Activated T-helper 9 cell treated with anti-CD3 and anti-CD28 coated beads, Interleukin-2, amount 50 U/mL, for 16 hours (primary cell): ENCODE measurements around the gene POU2F1.

Experiments
- DNase-seq: peaks from one replicate; pipeline ENCODE4 v3.0.0-alpha.2; 2020; ENCODE audit warnings: low read depth

Gene POU2F1

GRCh38 chr1:167442854-167443565 lies 222.3 kb downstream of the POU2F1 start:
- DNase-seq: no peak

DNA sequence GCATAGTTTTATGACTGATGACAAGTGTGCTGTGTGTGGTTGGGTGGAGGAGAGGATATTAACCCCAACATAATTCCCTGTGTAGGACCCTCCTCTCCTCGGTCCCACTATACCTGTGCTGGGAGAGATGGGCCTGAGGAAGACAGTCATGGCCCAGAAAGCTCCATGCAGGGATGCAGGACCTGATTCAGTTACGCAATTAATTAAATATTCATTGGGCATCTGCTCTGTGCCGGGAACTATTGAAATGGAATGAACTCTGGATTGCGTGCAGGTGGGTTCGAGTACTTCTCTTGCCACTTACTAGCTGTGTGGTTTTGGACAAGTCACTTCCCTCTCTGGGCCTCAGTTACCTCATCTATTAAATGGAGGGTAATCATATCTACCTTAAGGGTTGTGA lies 223.1 kb downstream of the POU2F1 start:
- no peak for DNase-seq

GRCh38 chr1:167446966-167447365 lies 226.3 kb downstream of the POU2F1 start:
- no peak for DNase-seq

- DNase-seq: peak; percentile 56
Observed at GRCh38 chr1:167447521-167448136, 226.9 kb downstream of the POU2F1 start.

DNA sequence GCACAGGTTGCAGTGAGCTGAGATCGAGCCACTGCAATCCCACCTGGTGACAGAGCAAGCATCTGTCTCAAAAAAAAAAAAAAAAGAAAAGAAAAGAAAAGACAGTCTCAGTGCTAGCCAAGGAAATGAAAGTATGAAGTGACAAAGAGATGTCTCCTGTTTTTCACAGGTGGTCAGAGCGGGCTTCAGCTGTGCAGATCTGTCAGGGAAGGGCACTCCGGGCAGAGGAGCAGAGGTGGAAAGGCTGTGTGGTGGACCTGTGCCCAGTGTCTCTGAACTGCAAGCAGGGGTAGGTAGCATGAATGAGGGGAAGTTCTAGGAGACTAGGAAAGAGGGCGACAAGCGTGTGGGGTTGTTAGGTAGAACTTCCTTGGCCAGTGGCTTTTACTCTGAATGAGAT lies 230.2 kb downstream of the POU2F1 start:
- DNase-seq: no peak

- no peak for DNase-seq
Observed at GRCh38 chr1:167452483-167452882, 231.8 kb downstream of the POU2F1 start.

DNA sequence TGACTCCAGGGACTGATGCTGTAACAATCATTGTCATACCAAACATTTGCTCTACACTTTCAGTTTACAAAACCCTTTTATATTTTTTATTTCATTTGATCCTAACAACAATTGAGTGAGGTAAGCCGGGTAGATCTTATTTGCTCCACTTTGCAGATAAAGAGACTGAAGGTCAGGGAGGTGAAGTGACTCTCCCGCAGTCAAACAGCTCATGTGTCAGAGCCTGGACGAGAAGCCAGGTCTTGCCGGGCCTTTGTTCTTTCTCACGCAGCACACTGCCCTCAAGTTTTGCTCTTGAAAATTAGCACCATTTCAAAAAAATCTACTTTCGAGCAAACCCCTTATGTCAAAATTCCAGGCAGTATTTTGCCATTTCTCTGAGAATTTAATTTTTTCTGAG lies 232.4 kb downstream of the POU2F1 start:
- no peak for DNase-seq

DNA sequence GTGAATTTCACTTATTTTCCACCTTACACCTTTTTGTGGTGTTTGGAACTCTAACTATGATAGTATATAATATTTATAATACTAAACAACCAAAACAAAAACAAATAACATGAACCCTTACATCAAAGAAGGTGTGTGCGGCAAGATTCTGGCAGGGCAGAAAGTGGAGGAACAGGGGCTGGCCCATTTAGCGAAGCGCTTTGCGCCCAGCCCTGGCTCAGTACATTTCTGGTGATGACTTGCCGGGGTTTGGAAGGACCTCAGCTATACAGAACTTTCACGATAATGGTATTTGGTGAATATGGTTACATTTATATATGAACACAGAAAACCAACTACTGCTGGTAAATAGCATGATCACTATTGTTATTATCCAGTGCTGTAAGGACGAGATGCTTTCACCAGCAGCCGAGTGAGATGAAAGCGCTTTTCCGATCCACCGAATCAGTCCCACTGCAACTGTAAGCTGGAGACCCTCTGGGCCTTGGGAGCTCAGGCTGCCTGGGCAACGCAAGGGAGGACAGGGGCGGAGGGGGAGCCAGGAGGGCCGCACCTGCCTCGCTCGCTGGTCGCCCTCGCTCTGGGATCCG lies 233.7 kb downstream of the POU2F1 start:
- DNase-seq: peak; percentile 25

DNA sequence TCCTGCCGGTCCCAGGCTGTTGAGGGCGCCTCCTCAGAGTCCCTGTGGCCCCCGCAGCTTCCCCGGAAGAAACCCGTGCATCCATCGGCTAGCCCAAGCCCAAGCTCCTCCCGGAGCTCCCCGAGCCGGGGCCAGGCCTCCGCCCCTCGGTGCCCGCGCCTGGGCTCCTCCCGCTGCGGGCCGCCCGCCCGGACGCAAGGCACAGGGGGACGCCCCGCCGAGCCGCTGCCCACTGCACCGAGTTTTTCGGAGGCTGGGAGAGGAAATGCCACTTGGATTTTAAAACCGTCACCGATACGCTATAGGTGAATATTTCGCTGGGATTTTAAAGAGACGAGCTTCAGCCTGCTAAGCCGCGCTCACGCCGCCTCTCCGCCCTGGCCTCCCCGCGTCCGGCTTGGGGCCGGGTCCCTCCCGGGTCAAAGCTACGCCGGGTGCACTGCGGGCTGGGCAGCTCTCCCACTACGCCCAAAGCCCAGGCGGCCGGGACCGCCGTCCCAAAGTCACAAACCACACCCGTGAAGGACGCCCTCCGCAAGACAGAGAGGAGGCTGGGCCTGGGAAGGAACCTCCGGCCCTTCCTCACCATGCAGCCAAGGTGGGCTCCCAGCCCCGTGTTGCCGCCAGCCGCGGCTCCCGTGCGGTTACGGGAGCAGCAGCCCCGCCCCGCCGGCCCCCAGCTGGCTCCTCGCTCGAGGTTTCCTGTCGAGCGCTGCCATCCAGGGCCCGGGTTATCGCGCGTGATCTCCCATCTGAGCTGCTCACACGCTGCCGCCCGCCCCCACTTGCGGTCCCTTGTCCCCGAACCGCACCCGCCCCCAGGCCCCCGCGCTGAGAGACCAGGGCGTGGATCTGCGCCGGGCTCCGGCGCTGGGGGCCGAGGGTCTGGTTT lies 234.5 kb downstream of the POU2F1 start:
- DNase-seq: peak; percentile 74

GRCh38 chr1:167455786-167456446 lies 235.2 kb downstream of the POU2F1 start:
- peak; percentile 47 for DNase-seq

DNA sequence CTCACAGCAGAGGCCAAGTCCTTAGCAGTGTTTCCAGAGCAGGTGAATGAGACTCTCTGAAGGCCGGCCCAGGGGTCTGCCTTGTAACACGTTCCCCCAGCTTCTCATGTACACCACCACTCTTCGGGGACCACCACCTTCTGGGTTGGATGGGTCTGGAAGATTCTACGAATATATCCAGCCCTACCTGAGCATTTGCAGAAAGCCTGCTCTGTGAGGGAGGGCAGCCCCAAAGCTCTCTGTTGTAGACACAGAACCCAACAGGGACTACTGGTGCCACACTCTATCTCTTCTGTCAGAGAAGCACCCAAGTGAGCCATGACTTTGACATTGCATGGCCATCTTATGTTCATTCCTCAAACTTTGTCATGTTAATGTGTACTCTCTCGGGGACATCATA lies 235.8 kb downstream of the POU2F1 start:
- no peak for DNase-seq

DNA sequence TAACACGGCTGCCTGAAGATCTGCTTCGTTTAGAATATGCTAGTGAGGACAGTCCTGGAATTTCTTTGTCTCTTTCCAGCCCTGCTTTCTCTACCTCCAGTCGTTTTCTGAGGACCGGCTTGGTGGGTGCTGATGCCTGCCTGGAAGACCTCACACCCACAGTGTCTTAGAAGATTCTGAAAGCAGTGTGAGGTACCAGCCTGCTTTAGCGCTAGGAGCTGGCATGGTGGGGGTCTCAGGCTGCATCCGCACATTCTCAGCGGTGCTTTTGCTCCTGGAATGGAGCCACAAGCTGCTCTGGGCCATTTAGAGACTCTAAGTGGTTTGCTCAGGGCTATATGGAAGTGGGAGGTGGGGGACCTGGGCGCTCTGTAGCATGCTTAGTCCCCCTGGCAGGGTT lies 236.2 kb downstream of the POU2F1 start:
- no peak for DNase-seq

- no peak for DNase-seq
Observed at GRCh38 chr1:167457936-167458584, 237.4 kb downstream of the POU2F1 start.

DNA sequence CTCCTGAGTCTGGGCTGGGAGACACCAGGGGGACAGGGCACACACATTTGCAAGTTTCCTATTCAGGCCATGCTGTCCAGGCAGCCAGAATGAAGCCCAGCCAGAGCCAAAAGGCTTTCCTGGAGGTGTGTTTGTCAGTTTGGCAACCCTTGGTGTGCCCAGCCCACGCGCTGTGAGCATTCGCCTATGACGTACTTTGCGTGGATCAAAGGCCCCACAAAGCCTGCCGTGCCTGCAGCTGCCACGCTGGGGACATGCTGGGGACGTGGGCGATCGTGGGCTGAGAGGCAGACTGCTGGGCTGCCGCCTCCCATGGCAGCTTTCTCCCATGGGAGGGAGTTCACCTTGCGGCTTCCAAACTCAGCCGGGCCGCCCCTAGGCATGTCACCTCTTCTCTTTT lies 240.2 kb downstream of the POU2F1 start:
- peak; percentile 28 for DNase-seq

- no peak for DNase-seq
Observed at GRCh38 chr1:167462341-167462740, 241.7 kb downstream of the POU2F1 start.

GRCh38 chr1:167463080-167463479 lies 242.4 kb downstream of the POU2F1 start:
- DNase-seq: no peak

GRCh38 chr1:167463875-167464575 lies 243.3 kb downstream of the POU2F1 start:
- no peak for DNase-seq

GRCh38 chr1:167465018-167465417 lies 244.3 kb downstream of the POU2F1 start:
- DNase-seq: no peak

- DNase-seq: no peak
Observed at GRCh38 chr1:167465743-167466142, 245.1 kb downstream of the POU2F1 start.

DNA sequence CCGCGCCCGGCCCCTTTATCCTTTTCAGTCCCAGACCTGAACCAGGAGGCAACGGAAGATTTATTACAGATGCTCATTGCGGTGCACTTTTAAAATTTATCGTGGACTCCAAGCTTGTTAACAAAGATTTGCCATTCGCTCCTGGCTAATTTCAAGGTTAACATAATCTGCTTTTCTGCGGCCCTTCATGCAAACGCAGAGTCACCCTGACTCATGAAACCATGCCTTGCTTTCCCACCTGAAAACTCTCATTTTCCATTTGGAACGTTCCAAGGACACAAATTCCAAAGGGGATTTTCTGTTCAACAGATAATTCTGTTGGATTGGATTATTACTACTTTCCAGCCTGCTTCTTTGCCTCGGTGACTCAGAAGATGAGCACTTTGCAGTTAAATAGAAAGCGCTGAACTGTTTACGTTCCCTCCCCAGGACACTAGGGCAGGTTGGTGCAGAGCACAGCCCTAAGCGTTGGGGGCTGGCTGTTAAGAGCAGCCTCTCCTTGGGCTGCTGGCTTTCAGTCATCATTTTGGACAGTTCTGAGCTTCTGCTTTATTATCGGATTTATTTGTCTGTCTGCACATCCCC lies 246.5 kb downstream of the POU2F1 start:
- no peak for DNase-seq
